H9 (cell line): ENCODE data around the gene FOXC2. TPM values are rescaled to one million over a fixed set of nuclear protein-coding genes. Genes with fewer than 3 reads are reported as not detected.

Experiments
- DNase-seq: peaks from one replicate; pipeline ENCODE4 v3.0.0-alpha.2; 2017
- H2AFZ ChIP-seq: one replicate; pipeline ENCODE4 v1.6.1; 2013; ENCODE audit warnings: mild to moderate bottlenecking, low read length, control low read depth, moderate library complexity
- H2AK5ac ChIP-seq: 2 replicates; pipeline ENCODE4 v1.6.1; 2013; ENCODE audit warnings: low read length, control low read depth, mixed read lengths; ENCODE audit not compliant: insufficient read length
- H2BK120ac ChIP-seq: one replicate; pipeline ENCODE4 v1.6.1; 2013; ENCODE audit warnings: low read depth, mild to moderate bottlenecking, low read length, control low read depth, inconsistent platforms; ENCODE audit not compliant: poor library complexity, severe bottlenecking
- H2BK12ac ChIP-seq: 2 replicates; pipeline ENCODE4 v1.6.1; 2013; ENCODE audit warnings: low read length, control low read depth, mixed read lengths, low read depth; ENCODE audit not compliant: insufficient read length
- H2BK15ac ChIP-seq: 2 replicates; pipeline ENCODE4 v1.6.1; 2013; ENCODE audit warnings: low read depth, low read length, control low read depth
- H2BK20ac ChIP-seq: one replicate; pipeline ENCODE4 v1.6.1; 2013; ENCODE audit warnings: low read depth, mild to moderate bottlenecking, low read length, control low read depth, inconsistent platforms; ENCODE audit not compliant: poor library complexity, severe bottlenecking
- H2BK5ac ChIP-seq: 2 replicates; pipeline ENCODE4 v1.6.1; 2013; ENCODE audit warnings: low read length, control low read depth, mixed read lengths; ENCODE audit not compliant: insufficient read length
- H3K14ac ChIP-seq: 2 replicates; pipeline ENCODE4 v1.6.1; 2013; ENCODE audit warnings: low read length, control low read depth; ENCODE audit not compliant: insufficient read depth
- H3K18ac ChIP-seq: 2 replicates; pipeline ENCODE4 v1.6.1; 2013; ENCODE audit warnings: low read depth, mild to moderate bottlenecking, mixed read lengths, low read length, control low read depth; ENCODE audit not compliant: insufficient read length
- H3K23ac ChIP-seq: 2 replicates; pipeline ENCODE4 v1.6.1; 2013; ENCODE audit warnings: low read length, control low read depth, mixed read lengths, low read depth; ENCODE audit not compliant: insufficient read length
- H3K23me2 ChIP-seq: 2 replicates; pipeline ENCODE4 v1.6.1; 2013; ENCODE audit warnings: low read depth, mild to moderate bottlenecking, mixed read lengths, low read length, control low read depth; ENCODE audit not compliant: insufficient read length, poor library complexity, severe bottlenecking
- H3K27ac ChIP-seq: 2 replicates; pipeline ENCODE4 v1.5.1; 2013; ENCODE audit warnings: low read length, control low read depth, mixed read lengths, low read depth; ENCODE audit not compliant: insufficient read length
- H3K27me3 ChIP-seq: 2 replicates; pipeline ENCODE4 v1.6.1; 2013; ENCODE audit warnings: low read length, control low read depth, inconsistent platforms; ENCODE audit not compliant: insufficient read depth
- H3K4ac ChIP-seq: 2 replicates; pipeline ENCODE4 v1.6.1; 2013; ENCODE audit warnings: low read depth, mild to moderate bottlenecking, control low read depth, inconsistent platforms, low read length, moderate library complexity
- H3K4me1 ChIP-seq: 2 replicates; pipeline ENCODE4 v1.6.1; 2013; ENCODE audit warnings: low read length, control low read depth, inconsistent platforms; ENCODE audit not compliant: insufficient read depth
- H3K4me2 ChIP-seq: 2 replicates; pipeline ENCODE4 v1.6.1; 2013; ENCODE audit warnings: low read length, control low read depth, mixed read lengths; ENCODE audit not compliant: insufficient read length, insufficient read depth
- H3K56ac ChIP-seq: 2 replicates; pipeline ENCODE4 v1.6.1; 2013; ENCODE audit warnings: low read depth, mild to moderate bottlenecking, mixed read lengths, low read length, control low read depth; ENCODE audit not compliant: insufficient read length
- H3K79me1 ChIP-seq: 2 replicates; pipeline ENCODE4 v1.6.1; 2013; ENCODE audit warnings: low read depth, mild to moderate bottlenecking, moderate library complexity, low read length, control low read depth, inconsistent platforms; ENCODE audit not compliant: insufficient read depth, poor library complexity, severe bottlenecking
- H3K79me2 ChIP-seq: 2 replicates; pipeline ENCODE4 v1.6.1; 2013; ENCODE audit warnings: low read length, control low read depth, inconsistent platforms; ENCODE audit not compliant: insufficient read depth
- H3K9ac ChIP-seq: 2 replicates; pipeline ENCODE4 v1.6.1; 2013; ENCODE audit warnings: low read length, control low read depth, mixed read lengths; ENCODE audit not compliant: insufficient read length; ENCODE audit errors: extremely low read depth
- H3K9me3 ChIP-seq: one replicate; pipeline ENCODE4 v1.6.1; 2013; ENCODE audit warnings: low read depth, low read length, inconsistent platforms; ENCODE audit not compliant: control insufficient read depth
- H3T11ph ChIP-seq: one replicate; pipeline ENCODE4 v1.6.1; 2013; ENCODE audit warnings: mild to moderate bottlenecking, low read length, control low read depth, inconsistent platforms
- H4K20me1 ChIP-seq: one replicate; pipeline ENCODE4 v1.6.1; 2013; ENCODE audit not compliant: control insufficient read depth, insufficient read length, insufficient read depth
- H4K5ac ChIP-seq: 2 replicates; pipeline ENCODE4 v1.6.1; 2013; ENCODE audit warnings: low read depth, mild to moderate bottlenecking, mixed read lengths, low read length, control low read depth; ENCODE audit not compliant: insufficient read length
- H4K8ac ChIP-seq: replicated peaks from 2 replicates; pipeline ENCODE4 v1.6.1; 2013; ENCODE audit warnings: low read length, control low read depth, mixed read lengths, low read depth; ENCODE audit not compliant: insufficient read length
- H4K91ac ChIP-seq: 2 replicates; pipeline ENCODE4 v1.6.1; 2013; ENCODE audit warnings: low read depth, mild to moderate bottlenecking, moderate library complexity, mixed read lengths, low read length, control low read depth; ENCODE audit not compliant: insufficient read length
- H3K27ac Mint-ChIP-seq, 3 experiments: 2 replicates in 2 of 3; 3 replicates in 1 of 3; pipeline ENCODE4 v1.8.0; 2020 to 2021; ENCODE audit warnings: mixed read lengths in 3 of 3, mild to moderate bottlenecking in 1 of 3, moderate library complexity in 1 of 3
- H3K27me3 Mint-ChIP-seq: 2 replicates; pipeline ENCODE4 v1.8.0; 2021; ENCODE audit warnings: low read depth, mild to moderate bottlenecking, moderate library complexity, mixed read lengths
- H3K36me3 Mint-ChIP-seq, 3 experiments: 2 replicates in 2 of 3; 3 replicates in 1 of 3; pipeline ENCODE4 v1.8.0; 2020 to 2021; ENCODE audit warnings: low read depth in 3 of 3, mixed read lengths in 3 of 3; ENCODE audit not compliant: insufficient read depth in 1 of 3
- H3K4me1 Mint-ChIP-seq, 2 experiments: 2 replicates each; pipeline ENCODE4 v1.8.0; 2020; ENCODE audit warnings: mixed read lengths in 2 of 2
- H3K4me3 Mint-ChIP-seq, 2 experiments: 2 replicates in 1 of 2; 3 replicates in 1 of 2; pipeline ENCODE4 v1.8.0; 2020 to 2021; ENCODE audit warnings: mild to moderate bottlenecking in 2 of 2, mixed read lengths in 2 of 2, moderate library complexity in 1 of 2
- H3K9me3 Mint-ChIP-seq, 2 experiments: 2 replicates in 1 of 2; 3 replicates in 1 of 2; pipeline ENCODE4 v1.8.0; 2020; ENCODE audit warnings: mild to moderate bottlenecking in 2 of 2, mixed read lengths in 2 of 2, moderate library complexity in 1 of 2
- WGBS: extraction: QIAGEN DNeasy Blood & Tissue Kit; methylation state at CpG from one replicate; pipeline ENCODE4 v1.1.7; 2013; ENCODE audit warnings: missing lambda C conversion rate, low lambda C conversion rate, mixed read lengths; ENCODE audit not compliant: insufficient read length; ENCODE audit errors: extremely low coverage; 5-methylcytosine and 5-hydroxymethylcytosine counted together
- total RNA-seq: library from RNA; stranded (reverse); gene quantifications from 2 replicates; pipeline ENCODE4 v1.2.1, GENCODE V29; 2021
- TF ChIP-seq, protein P1 (sequence below): fragments of 200-600 bp; sonication (generic); conservative IDR thresholded peaks from 3 replicates; pipeline ENCODE4 v1.8.0; 2021; ENCODE audit warnings: antibody characterized with exemption, mild to moderate bottlenecking

The FOXC2 gene
- total RNA-seq, 1 experiment from 2014 or later = not detected

DNA sequence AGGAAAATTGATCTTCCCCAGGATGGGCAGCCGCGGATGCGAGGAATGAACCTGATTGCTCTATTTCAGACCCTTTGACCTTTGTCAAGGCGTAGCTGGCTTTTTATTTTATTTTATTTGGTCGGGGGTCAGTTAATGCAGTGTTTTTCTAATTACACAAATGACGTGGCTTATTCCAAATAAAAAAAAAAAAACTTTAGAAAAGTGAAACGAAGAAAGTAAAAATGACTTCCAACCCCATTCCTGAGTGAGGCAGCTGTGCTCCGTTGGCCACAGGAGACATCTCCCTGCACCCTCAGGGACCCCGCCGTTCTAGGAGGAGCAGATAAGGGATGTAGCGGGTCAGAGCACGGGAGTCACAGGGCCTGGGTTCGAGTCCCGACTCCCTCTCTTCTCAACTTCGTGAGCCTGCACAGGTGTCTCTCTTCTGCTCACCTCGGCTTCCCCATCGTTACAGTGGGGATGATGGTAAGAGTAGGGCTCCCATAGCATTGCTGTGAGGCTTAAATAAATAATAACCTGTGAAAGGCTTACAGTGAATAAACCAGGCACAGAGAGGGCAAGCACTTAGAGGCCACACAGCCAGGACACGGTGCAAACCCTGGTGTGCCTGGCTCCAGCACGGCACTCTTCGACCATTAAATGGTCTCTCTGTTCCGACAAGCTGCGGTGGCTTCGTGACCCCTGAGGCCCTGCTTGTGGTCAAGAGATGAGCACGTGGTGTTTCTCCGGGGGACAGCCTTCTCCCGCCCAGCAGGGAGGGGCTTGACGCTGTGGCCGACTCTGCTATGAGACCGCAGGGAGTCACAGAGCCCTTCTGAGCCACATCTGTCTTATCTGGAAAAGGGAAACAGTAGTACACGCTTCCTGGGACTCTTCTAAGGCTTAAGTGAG is 46.1 kb upstream of the FOXC2 start:
- peaks cover 0 to 3% of the 10 kb centered on the region in 2 experiments; a peak in 1 of 5 replicates for H3K9me3 Mint-ChIP-seq
- no peaks in the 10 kb centered on the region for H3K23me2 ChIP-seq
- H3K27me3 ChIP-seq = peaks cover 29% of the 10 kb centered on the region
- no peak overlapping the region for H2BK12ac ChIP-seq
- no peak overlapping the region for H2BK15ac ChIP-seq
- no peak overlapping the region for H3K23ac ChIP-seq
- no peak overlapping the region for H4K91ac ChIP-seq
- H3K79me2 ChIP-seq = no peaks in the 10 kb centered on the region
- peaks cover 72% of the 10 kb centered on the region for H3K27me3 Mint-ChIP-seq
- no peak overlapping the region for H2BK5ac ChIP-seq
- no peak overlapping the region for H3K4ac ChIP-seq
- DNase-seq = no peak
- H3K4me1 Mint-ChIP-seq = peaks cover 5 to 13% of the 10 kb centered on the region in 2 experiments; a peak in 3 of 4 replicates
- H2AK5ac ChIP-seq = no peak overlapping the region
- H2BK20ac ChIP-seq = no peak overlapping the region
- TF ChIP-seq, protein P1, sequence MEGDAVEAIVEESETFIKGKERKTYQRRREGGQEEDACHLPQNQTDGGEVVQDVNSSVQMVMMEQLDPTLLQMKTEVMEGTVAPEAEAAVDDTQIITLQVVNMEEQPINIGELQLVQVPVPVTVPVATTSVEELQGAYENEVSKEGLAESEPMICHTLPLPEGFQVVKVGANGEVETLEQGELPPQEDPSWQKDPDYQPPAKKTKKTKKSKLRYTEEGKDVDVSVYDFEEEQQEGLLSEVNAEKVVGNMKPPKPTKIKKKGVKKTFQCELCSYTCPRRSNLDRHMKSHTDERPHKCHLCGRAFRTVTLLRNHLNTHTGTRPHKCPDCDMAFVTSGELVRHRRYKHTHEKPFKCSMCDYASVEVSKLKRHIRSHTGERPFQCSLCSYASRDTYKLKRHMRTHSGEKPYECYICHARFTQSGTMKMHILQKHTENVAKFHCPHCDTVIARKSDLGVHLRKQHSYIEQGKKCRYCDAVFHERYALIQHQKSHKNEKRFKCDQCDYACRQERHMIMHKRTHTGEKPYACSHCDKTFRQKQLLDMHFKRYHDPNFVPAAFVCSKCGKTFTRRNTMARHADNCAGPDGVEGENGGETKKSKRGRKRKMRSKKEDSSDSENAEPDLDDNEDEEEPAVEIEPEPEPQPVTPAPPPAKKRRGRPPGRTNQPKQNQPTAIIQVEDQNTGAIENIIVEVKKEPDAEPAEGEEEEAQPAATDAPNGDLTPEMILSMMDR = no peak
- H3K56ac ChIP-seq = no peak overlapping the region
- no peaks in the 10 kb centered on the region for H3K4me1 ChIP-seq
- H4K8ac ChIP-seq = no peak overlapping the region
- H3K4me2 ChIP-seq = no peak overlapping the region
- no CpG with 5 or more reads among the region's 30 CpGs for WGBS
- no peaks in the 10 kb centered on the region for H3K79me1 ChIP-seq
- no peak overlapping the region for H3K27ac ChIP-seq
- no peak overlapping the region for H2AFZ ChIP-seq
- H3K9me3 ChIP-seq = no peaks in the 10 kb centered on the region
- no peak overlapping the region for H3K18ac ChIP-seq
- H3T11ph ChIP-seq = no peak overlapping the region
- no peak overlapping the region for H3K14ac ChIP-seq
- no peak overlapping the region for H4K5ac ChIP-seq
- H3K9ac ChIP-seq = no peak overlapping the region
- H4K20me1 ChIP-seq = no peaks in the 10 kb centered on the region
- no peaks in the 10 kb centered on the region for H3K36me3 Mint-ChIP-seq
- no peak overlapping the region for H2BK120ac ChIP-seq
- no peak overlapping the region for H3K27ac Mint-ChIP-seq
- H3K4me3 Mint-ChIP-seq = peak overlapping the region in 1 of 2 experiments; percentile 22; a peak in 1 of 5 replicates
